Stimulated activated CD4-positive, alpha-beta T cell treated with anti-CD3 and anti-CD28 coated beads, Interleukin-2, amount 100 ng/mL, for 48 hours (primary cell): ENCODE results near the gene SMAD7.
A peak's percentile ranks its signal among the peaks of the same experiment; 100 is the strongest.

ENCODE experiments used
- DNase-seq, 2 donors: peaks; one replicate each; pipeline ENCODE4 v3.0.0-alpha.2; 2020

SMAD7 gene

GRCh38 chr18:48913201-48913600, 37.6 kb downstream of the SMAD7 start:
- DNase-seq = peak in 1 of 2 donors; percentile 36

GRCh38 chr18:48910972-48911545, 39.7 kb downstream of the SMAD7 start:
- no peak for DNase-seq

- no peak for DNase-seq
These were observed 41.0 kb downstream of the SMAD7 start for GRCh38 chr18:48909721-48910120.

- DNase-seq = no peak
These were observed 41.8 kb downstream of the SMAD7 start for GRCh38 chr18:48908916-48909315.

- DNase-seq = no peak
These were observed 45.3 kb downstream of the SMAD7 start for GRCh38 chr18:48905513-48905912.

GRCh38 chr18:48904847-48905394, 45.8 kb downstream of the SMAD7 start:
- no peak for DNase-seq

- DNase-seq = no peak
These were observed 46.7 kb downstream of the SMAD7 start for GRCh38 chr18:48904091-48904490.

- no peak for DNase-seq
These were observed 47.7 kb downstream of the SMAD7 start for GRCh38 chr18:48902856-48903601.

GRCh38 chr18:48902023-48902855, 48.5 kb downstream of the SMAD7 start:
- DNase-seq = no peak

- DNase-seq = no peak
These were observed 49.4 kb downstream of the SMAD7 start for GRCh38 chr18:48901145-48902022.

GRCh38 chr18:48900469-48900868, 50.3 kb downstream of the SMAD7 start:
- no peak for DNase-seq

GRCh38 chr18:48899558-48900174, 51.1 kb downstream of the SMAD7 start:
- no peak for DNase-seq

- no peak for DNase-seq
These were observed 52.2 kb downstream of the SMAD7 start for GRCh38 chr18:48898521-48898920.

GRCh38 chr18:48897531-48897930, 53.2 kb downstream of the SMAD7 start:
- DNase-seq = no peak

- DNase-seq = no peak
These were observed 53.8 kb downstream of the SMAD7 start for GRCh38 chr18:48896875-48897511.

GRCh38 chr18:48896326-48896874, 54.4 kb downstream of the SMAD7 start:
- DNase-seq = no peak

- DNase-seq = no peak
These were observed 55.9 kb downstream of the SMAD7 start for GRCh38 chr18:48894799-48895346.

GRCh38 chr18:48893608-48894600, 56.9 kb downstream of the SMAD7 start:
- DNase-seq = no peak

GRCh38 chr18:48893061-48893607, 57.6 kb downstream of the SMAD7 start:
- DNase-seq = no peak
